ENCODE data around the gene TRIM67.
A peak's percentile ranks its signal among the peaks of the same experiment; 100 is the strongest.

- TF ChIP-seq RFX5 (IDR thresholded peaks at IDR 0.05) (no peak), CEBPB (IDR thresholded peaks at IDR 0.05) (no peak), SMC3 (IDR thresholded peaks at IDR 0.05) (no peak), POLR2A (IDR thresholded peaks at IDR 0.05; ENCODE audit: low read length) (no peak), CTCF (IDR thresholded peaks at IDR 0.05) (no peak), HMGXB4 (CRISPR knock-in tag; IDR thresholded peaks at IDR 0.05; ENCODE audit: borderline replicate concordance) (no peak), USF2 (IDR thresholded peaks at IDR 0.05) (no peak), EP300 (IDR thresholded peaks at IDR 0.05) (no peak), REST (IDR thresholded peaks at IDR 0.05) (no peak), MYC (IDR thresholded peaks at IDR 0.05; ENCODE audit: borderline replicate concordance, low read length) (0 out of 2 replicates have a peak, but pooled peaks have one; percentile 30), CBX8 (IDR thresholded peaks at IDR 0.05) (no peak), CHD2 (IDR thresholded peaks at IDR 0.05; ENCODE audit: low read length, partially characterized antibody) (no peak)
Measured at GRCh38 chr1:231192620-231193163, 30.8 kb downstream of the TRIM67 start.

All from A549 (cell line).